Loucy (cell line): Measurements from ENCODE around the gene CCDC149.

Source experiments
- CTCF ChIP-seq: fragments of 200-600 bp; sonication (generic); conservative IDR thresholded peaks from 2 replicates; pipeline ENCODE4 v1.5.1; 2014; ENCODE audit warnings: mild to moderate bottlenecking, antibody characterized with exemption, low read length
- EZH2phosphoT487 ChIP-seq: fragments of 200-600 bp; IDR thresholded peaks from 2 replicates; pipeline ENCODE4 v1.6.1; 2018; ENCODE audit warnings: antibody characterized with exemption, mild to moderate bottlenecking, moderate library complexity, borderline replicate concordance

GRCh38 chr4:24813732-24814131 lies 99.1 kb downstream of the CCDC149 start:
- TF ChIP-seq CTCF (no peak), EZH2phosphoT487 (no peak)
